A549 (cell line): ENCODE measurements around the gene RRAS.

Experiments used
- BHLHE40 ChIP-seq: IDR thresholded peaks from 2 replicates; pipeline ENCODE4 v1.6.1; 2012; ENCODE audit warnings: low read depth, low read length, inconsistent platforms
- EHF ChIP-seq: fragments of 250-450 bp; sonication (Bioruptor Pico); IDR thresholded peaks from 2 replicates; pipeline ENCODE4 v1.5.0; 2020; ENCODE audit warnings: mild to moderate bottlenecking
- EP300 ChIP-seq, 2 experiments: fragments of >200 bp; sonication (Bioruptor Twin); formaldehyde crosslinking; IDR thresholded peaks; 2 replicates in 1 of 2; 3 replicates in 1 of 2; pipeline ENCODE4 v1.6.1; 2016 to 2017
- HOXA7 ChIP-seq: fragments of 250-450 bp; sonication (Bioruptor Pico); IDR thresholded peaks from 2 replicates; pipeline ENCODE4 v1.5.0; 2020; ENCODE audit warnings: mild to moderate bottlenecking, moderate library complexity
- MYC ChIP-seq: IDR thresholded peaks from 2 replicates; pipeline ENCODE4 v1.6.1; 2012; ENCODE audit warnings: mild to moderate bottlenecking, inconsistent platforms, low read length, improper control_type of control experiment, borderline replicate concordance
- PHF8 ChIP-seq: fragments of 200-600 bp; sonication (generic); IDR thresholded peaks from 2 replicates; pipeline ENCODE4 v1.6.1; 2016; ENCODE audit warnings: low read depth, mild to moderate bottlenecking, antibody characterized with exemption, moderate library complexity, borderline replicate concordance
- POLR2A ChIP-seq: IDR thresholded peaks from 2 replicates; pipeline ENCODE4 v1.6.1; 2012; ENCODE audit warnings: mild to moderate bottlenecking, low read length
- POLR2AphosphoS2 ChIP-seq: conservative IDR thresholded peaks from 2 replicates; pipeline ENCODE4 v1.6.1; 2012; ENCODE audit warnings: low read length, improper control_type of control experiment, inconsistent platforms
- RFX5 ChIP-seq: fragments of 450-650 bp; IDR thresholded peaks from 2 replicates; pipeline ENCODE4 v1.7.1; 2014; ENCODE audit warnings: antibody characterized with exemption, mild to moderate bottlenecking, moderate library complexity
- TF ChIP-seq, protein P1 (sequence below): fragments of >200 bp; sonication (Bioruptor Twin); formaldehyde crosslinking; IDR thresholded peaks from 3 replicates; pipeline ENCODE4 v1.5.1; 2016
- TF ChIP-seq, protein P2 (sequence below): fragments of 250-450 bp; sonication (Bioruptor Pico); IDR thresholded peaks from 2 replicates; pipeline ENCODE4 v1.5.0; 2021; ENCODE audit warnings: mild to moderate bottlenecking, moderate library complexity, borderline replicate concordance
- TF ChIP-seq, protein P3 (sequence below): IDR thresholded peaks from 2 replicates; pipeline ENCODE4 v1.6.1; 2012

DNA sequence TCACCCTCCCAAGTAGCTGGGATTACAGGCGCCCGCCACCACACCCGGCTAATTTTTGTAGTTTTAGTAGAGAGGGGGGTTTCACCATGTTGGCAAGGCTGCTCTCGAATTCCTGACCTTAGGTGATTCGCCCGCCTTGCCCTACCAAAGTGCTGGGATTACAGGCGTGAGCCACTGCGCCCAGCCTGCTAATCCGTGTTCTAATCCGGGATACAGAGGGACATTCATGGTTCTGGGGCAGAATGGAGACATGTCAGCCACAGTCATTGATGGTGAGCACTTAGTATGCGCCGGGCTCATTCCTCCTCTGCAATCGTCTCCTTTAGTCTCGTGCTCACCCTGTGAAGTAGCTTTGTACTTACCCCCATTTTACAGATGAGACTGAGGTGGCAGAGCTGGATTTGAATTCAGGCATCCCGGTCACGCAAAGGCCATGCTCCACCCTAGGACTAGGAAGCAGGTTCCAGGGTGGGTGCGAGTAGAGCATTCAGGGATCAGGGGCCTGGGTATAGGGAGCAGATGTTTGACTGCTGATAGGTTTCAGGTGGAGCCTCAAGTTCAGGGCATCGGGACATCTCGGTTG lies 8.2 kb downstream of the RRAS start:
- no peak for TF ChIP-seq POLR2AphosphoS2
- no peak for TF ChIP-seq POLR2A
- TF ChIP-seq, protein P1, sequence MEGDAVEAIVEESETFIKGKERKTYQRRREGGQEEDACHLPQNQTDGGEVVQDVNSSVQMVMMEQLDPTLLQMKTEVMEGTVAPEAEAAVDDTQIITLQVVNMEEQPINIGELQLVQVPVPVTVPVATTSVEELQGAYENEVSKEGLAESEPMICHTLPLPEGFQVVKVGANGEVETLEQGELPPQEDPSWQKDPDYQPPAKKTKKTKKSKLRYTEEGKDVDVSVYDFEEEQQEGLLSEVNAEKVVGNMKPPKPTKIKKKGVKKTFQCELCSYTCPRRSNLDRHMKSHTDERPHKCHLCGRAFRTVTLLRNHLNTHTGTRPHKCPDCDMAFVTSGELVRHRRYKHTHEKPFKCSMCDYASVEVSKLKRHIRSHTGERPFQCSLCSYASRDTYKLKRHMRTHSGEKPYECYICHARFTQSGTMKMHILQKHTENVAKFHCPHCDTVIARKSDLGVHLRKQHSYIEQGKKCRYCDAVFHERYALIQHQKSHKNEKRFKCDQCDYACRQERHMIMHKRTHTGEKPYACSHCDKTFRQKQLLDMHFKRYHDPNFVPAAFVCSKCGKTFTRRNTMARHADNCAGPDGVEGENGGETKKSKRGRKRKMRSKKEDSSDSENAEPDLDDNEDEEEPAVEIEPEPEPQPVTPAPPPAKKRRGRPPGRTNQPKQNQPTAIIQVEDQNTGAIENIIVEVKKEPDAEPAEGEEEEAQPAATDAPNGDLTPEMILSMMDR, result no peak
- no peak for TF ChIP-seq EHF (CRISPR knock-in tag)
- no peak for TF ChIP-seq BHLHE40
- no peak for TF ChIP-seq HOXA7 (CRISPR knock-in tag)
- no peak for TF ChIP-seq EP300 (IDR thresholded peaks at IDR 0.05)
- TF ChIP-seq, protein P2, sequence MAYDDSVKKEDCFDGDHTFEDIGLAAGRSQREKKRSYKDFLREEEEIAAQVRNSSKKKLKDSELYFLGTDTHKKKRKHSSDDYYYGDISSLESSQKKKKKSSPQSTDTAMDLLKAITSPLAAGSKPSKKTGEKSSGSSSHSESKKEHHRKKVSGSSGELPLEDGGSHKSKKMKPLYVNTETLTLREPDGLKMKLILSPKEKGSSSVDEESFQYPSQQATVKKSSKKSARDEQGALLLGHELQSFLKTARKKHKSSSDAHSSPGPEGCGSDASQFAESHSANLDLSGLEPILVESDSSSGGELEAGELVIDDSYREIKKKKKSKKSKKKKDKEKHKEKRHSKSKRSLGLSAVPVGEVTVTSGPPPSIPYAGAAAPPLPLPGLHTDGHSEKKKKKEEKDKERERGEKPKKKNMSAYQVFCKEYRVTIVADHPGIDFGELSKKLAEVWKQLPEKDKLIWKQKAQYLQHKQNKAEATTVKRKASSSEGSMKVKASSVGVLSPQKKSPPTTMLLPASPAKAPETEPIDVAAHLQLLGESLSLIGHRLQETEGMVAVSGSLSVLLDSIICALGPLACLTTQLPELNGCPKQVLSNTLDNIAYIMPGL (CRISPR knock-in tag), result no peak
- TF ChIP-seq RFX5, result no peak
- TF ChIP-seq MYC, result no peak
- TF ChIP-seq, protein P3, sequence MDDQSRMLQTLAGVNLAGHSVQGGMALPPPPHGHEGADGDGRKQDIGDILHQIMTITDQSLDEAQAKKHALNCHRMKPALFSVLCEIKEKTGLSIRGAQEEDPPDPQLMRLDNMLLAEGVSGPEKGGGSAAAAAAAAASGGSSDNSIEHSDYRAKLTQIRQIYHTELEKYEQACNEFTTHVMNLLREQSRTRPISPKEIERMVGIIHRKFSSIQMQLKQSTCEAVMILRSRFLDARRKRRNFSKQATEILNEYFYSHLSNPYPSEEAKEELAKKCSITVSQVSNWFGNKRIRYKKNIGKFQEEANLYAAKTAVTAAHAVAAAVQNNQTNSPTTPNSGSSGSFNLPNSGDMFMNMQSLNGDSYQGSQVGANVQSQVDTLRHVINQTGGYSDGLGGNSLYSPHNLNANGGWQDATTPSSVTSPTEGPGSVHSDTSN, result no peak
- no peak for TF ChIP-seq PHF8
